ENCODE results near the gene MMP8. TPM values are rescaled to one million over a fixed set of nuclear protein-coding genes. Genes with fewer than 3 reads are reported as not detected.
A peak's percentile ranks its signal among the peaks of the same experiment; 100 is the strongest.

Gene MMP8
- total and polyA plus RNA-seq, 10 of the 15 experiments (the other 5 are each of a cell fraction or from before 2014, with no cell fraction given) = 0.01 TPM; not detected in 9

DNA sequence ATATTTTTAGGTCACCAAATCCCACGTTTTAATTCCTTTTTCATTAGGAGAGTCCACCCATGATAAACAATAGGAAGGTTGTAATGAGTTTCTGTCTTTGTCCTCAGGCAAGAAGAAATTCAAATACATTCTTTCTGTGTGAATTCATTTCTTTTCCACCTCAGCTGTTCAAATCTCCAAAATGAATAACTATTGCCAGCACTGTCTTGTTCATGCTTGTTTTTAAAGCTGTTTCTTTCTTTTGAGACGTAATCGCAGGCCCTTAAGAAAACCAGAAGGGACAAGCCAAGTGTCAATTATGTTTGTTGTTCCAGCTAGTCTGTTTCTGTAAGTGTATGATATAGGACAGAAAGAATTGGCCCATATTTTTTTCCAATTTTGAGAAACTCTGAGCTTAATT, 39.4 kb downstream of the MMP8 start:
- Histone ChIP-seq H3K36me3 (ENCODE audit: control insufficient read depth in 2 of 2, insufficient read depth in 2 of 2, low read length in 1 of 2) (no peaks in the 10 kb centered on the region), H3K79me2 (ENCODE audit: control insufficient read depth, insufficient read depth, low read length) (no peaks in the 10 kb centered on the region), H3K27ac (ENCODE audit: control insufficient read depth, insufficient read depth) (no peak overlapping the region), H2AFZ (ENCODE audit: control insufficient read depth, low read depth, low read length) (no peak overlapping the region), H3K4me1 (ENCODE audit: control insufficient read depth, insufficient read depth, low read length) (no peaks in the 10 kb centered on the region), H3K9me3 (replicated peaks; ENCODE audit: control insufficient read depth, insufficient read depth, low read length) (no peaks in the 10 kb centered on the region), H3K4me3 (no peak overlapping the region), H3K27me3 (replicated peaks in 1 of 2; ENCODE audit: control insufficient read depth in 2 of 2, insufficient read depth in 2 of 2, low read length in 1 of 2) (no peaks in the 10 kb centered on the region), H3K9ac (ENCODE audit: control insufficient read depth, insufficient read depth, low read length) (no peak overlapping the region), H3K4me2 (ENCODE audit: control insufficient read depth, insufficient read depth) (no peak overlapping the region), H4K20me1 (ENCODE audit: control insufficient read depth, insufficient read depth) (no peaks in the 10 kb centered on the region)
- no peak for FAIRE-seq
- in situ Hi-C loops (cut with MboI) (no loop called here), intact Hi-C loops (cut with micrococcal nuclease; ENCODE audit: unreplicated experiment) (no loop called here)
- DNase-seq (ENCODE audit: low read depth, low spot score) = no peak
- ChIA-PET SMC1A (ENCODE audit: uncharacterized antibody, unreplicated experiment) (interaction anchor here (1.1 to 1.5 kb wide), 2 partner anchors 12 to 19 kb away, joined by 3 to 6 read pairs; no protein-coding TSS in a partner anchor), POLR2A (no interaction called here), CTCF (interaction anchor here (0.8 to 1.3 kb wide), 2 partner anchors 19 to 25 kb away, joined by 3 to 5 read pairs; no protein-coding TSS in a partner anchor), RAD21 (ENCODE audit: unreplicated experiment) (no interaction called here)
- BruUV-seq (replicated peaks) = no TSS peak
- ATAC-seq = no peak
- WGBS (ENCODE audit: insufficient coverage, insufficient replicate concordance, low lambda C conversion rate, missing lambda C conversion rate) = 62% methylated on average over 3 of the region's 3 CpGs
- TF ChIP-seq ZNF217 (IDR thresholded peaks at IDR 0.05) = no peak
- TF ChIP-seq, protein P1, sequence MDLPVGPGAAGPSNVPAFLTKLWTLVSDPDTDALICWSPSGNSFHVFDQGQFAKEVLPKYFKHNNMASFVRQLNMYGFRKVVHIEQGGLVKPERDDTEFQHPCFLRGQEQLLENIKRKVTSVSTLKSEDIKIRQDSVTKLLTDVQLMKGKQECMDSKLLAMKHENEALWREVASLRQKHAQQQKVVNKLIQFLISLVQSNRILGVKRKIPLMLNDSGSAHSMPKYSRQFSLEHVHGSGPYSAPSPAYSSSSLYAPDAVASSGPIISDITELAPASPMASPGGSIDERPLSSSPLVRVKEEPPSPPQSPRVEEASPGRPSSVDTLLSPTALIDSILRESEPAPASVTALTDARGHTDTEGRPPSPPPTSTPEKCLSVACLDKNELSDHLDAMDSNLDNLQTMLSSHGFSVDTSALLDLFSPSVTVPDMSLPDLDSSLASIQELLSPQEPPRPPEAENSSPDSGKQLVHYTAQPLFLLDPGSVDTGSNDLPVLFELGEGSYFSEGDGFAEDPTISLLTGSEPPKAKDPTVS (IDR thresholded peaks at IDR 0.05; ENCODE audit: low read depth, low read length) = no peak

GRCh38 chr11:102683277-102683676, 41.5 kb downstream of the MMP8 start:
- Histone ChIP-seq H2AFZ (ENCODE audit: control insufficient read depth, low read depth, low read length) (no peak overlapping the region), H3K27ac (ENCODE audit: control insufficient read depth, insufficient read depth) (no peak overlapping the region), H3K79me2 (ENCODE audit: control insufficient read depth, insufficient read depth, low read length) (no peaks in the 10 kb centered on the region), H4K20me1 (ENCODE audit: control insufficient read depth, insufficient read depth) (no peaks in the 10 kb centered on the region), H3K9ac (ENCODE audit: control insufficient read depth, insufficient read depth, low read length) (no peak overlapping the region), H3K4me1 (ENCODE audit: control insufficient read depth, insufficient read depth, low read length) (no peaks in the 10 kb centered on the region), H3K4me3 (no peak overlapping the region), H3K4me2 (ENCODE audit: control insufficient read depth, insufficient read depth) (no peak overlapping the region), H3K9me3 (replicated peaks; ENCODE audit: control insufficient read depth, insufficient read depth, low read length) (no peaks in the 10 kb centered on the region), H3K27me3 (replicated peaks in 1 of 2; ENCODE audit: control insufficient read depth in 2 of 2, insufficient read depth in 2 of 2, low read length in 1 of 2) (no peaks in the 10 kb centered on the region), H3K36me3 (ENCODE audit: control insufficient read depth in 2 of 2, insufficient read depth in 2 of 2, low read length in 1 of 2) (no peaks in the 10 kb centered on the region)
- intact Hi-C loops (cut with micrococcal nuclease; ENCODE audit: unreplicated experiment) (no loop called here), in situ Hi-C loops (cut with MboI) (no loop called here)
- ChIA-PET POLR2A (no interaction called here), RAD21 (ENCODE audit: unreplicated experiment) (no interaction called here), SMC1A (ENCODE audit: uncharacterized antibody, unreplicated experiment) (no interaction called here), CTCF (interaction anchor here (0.5 kb wide), 1 partner anchor 55 kb away, joined by 3 read pairs; no protein-coding TSS in a partner anchor)
- TF ChIP-seq FOXM1 (IDR thresholded peaks at IDR 0.05; ENCODE audit: low read depth, low read length) = no peak
- TF ChIP-seq, protein P2, sequence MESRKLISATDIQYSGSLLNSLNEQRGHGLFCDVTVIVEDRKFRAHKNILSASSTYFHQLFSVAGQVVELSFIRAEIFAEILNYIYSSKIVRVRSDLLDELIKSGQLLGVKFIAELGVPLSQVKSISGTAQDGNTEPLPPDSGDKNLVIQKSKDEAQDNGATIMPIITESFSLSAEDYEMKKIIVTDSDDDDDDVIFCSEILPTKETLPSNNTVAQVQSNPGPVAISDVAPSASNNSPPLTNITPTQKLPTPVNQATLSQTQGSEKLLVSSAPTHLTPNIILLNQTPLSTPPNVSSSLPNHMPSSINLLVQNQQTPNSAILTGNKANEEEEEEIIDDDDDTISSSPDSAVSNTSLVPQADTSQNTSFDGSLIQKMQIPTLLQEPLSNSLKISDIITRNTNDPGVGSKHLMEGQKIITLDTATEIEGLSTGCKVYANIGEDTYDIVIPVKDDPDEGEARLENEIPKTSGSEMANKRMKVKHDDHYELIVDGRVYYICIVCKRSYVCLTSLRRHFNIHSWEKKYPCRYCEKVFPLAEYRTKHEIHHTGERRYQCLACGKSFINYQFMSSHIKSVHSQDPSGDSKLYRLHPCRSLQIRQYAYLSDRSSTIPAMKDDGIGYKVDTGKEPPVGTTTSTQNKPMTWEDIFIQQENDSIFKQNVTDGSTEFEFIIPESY (IDR thresholded peaks at IDR 0.05) = no peak
- TF ChIP-seq NFYA (IDR thresholded peaks at IDR 0.05; ENCODE audit: borderline replicate concordance, low read depth, low read length) = no peak
- TF ChIP-seq, protein P3, sequence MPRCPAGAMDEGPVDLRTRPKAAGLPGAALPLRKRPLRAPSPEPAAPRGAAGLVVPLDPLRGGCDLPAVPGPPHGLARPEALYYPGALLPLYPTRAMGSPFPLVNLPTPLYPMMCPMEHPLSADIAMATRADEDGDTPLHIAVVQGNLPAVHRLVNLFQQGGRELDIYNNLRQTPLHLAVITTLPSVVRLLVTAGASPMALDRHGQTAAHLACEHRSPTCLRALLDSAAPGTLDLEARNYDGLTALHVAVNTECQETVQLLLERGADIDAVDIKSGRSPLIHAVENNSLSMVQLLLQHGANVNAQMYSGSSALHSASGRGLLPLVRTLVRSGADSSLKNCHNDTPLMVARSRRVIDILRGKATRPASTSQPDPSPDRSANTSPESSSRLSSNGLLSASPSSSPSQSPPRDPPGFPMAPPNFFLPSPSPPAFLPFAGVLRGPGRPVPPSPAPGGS (IDR thresholded peaks at IDR 0.05; ENCODE audit: borderline replicate concordance, insufficient read depth, low read depth, low read length, poor library complexity, severe bottlenecking) = no peak
- no peak for TF ChIP-seq POLR2AphosphoS5 (IDR thresholded peaks at IDR 0.05; ENCODE audit: low read length)
- TF ChIP-seq, protein P4, sequence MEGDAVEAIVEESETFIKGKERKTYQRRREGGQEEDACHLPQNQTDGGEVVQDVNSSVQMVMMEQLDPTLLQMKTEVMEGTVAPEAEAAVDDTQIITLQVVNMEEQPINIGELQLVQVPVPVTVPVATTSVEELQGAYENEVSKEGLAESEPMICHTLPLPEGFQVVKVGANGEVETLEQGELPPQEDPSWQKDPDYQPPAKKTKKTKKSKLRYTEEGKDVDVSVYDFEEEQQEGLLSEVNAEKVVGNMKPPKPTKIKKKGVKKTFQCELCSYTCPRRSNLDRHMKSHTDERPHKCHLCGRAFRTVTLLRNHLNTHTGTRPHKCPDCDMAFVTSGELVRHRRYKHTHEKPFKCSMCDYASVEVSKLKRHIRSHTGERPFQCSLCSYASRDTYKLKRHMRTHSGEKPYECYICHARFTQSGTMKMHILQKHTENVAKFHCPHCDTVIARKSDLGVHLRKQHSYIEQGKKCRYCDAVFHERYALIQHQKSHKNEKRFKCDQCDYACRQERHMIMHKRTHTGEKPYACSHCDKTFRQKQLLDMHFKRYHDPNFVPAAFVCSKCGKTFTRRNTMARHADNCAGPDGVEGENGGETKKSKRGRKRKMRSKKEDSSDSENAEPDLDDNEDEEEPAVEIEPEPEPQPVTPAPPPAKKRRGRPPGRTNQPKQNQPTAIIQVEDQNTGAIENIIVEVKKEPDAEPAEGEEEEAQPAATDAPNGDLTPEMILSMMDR (IDR thresholded peaks at IDR 0.05 in 2 of 3, conservative IDR thresholded peaks at IDR 0.05 in 1 of 3; ENCODE audit: control insufficient read depth in 2 of 3, extremely low read depth in 1 of 3, insufficient read depth in 1 of 3, low read depth in 3 of 3, low read length in 3 of 3) = peak; percentile 2 to 18 (median 3); a peak in 2 of 6 replicates
- no peak for TF ChIP-seq CBX3 (IDR thresholded peaks at IDR 0.05; ENCODE audit: borderline replicate concordance, low read depth)
- TF ChIP-seq CREB1 (IDR thresholded peaks at IDR 0.05; ENCODE audit: low read depth) = no peak
- WGBS (ENCODE audit: insufficient coverage, insufficient replicate concordance, low lambda C conversion rate, missing lambda C conversion rate) = 21% methylated on average over 4 of the region's 4 CpGs
- FAIRE-seq = no peak
- peak; percentile 47; the same call in 2 of the 3 replicates for ATAC-seq
- BruUV-seq (replicated peaks) = no TSS peak
- no peak for DNase-seq (ENCODE audit: low read depth, low spot score)

All from GM12878 (cell line).